Upper lobe of left lung (tissue), 4 donors: ENCODE results near the gene ZNF518B.

Experiments used
- EP300 ChIP-seq, 4 donors: sonication (generic); formaldehyde crosslinking; IDR thresholded peaks; one replicate each; pipeline ENCODE4 v1.5.1; 2017; ENCODE audit warnings: antibody characterized with exemption in 4 of 4, control low read depth in 2 of 4
- POLR2A ChIP-seq, 4 donors: fragments of 450-650 bp; IDR thresholded peaks; one replicate each; pipeline ENCODE4 v1.5.1; 2016 to 2017; ENCODE audit warnings: antibody characterized with exemption in 4 of 4, mild to moderate bottlenecking in 2 of 4
- TF ChIP-seq, protein P1 (sequence below), 6 experiments: fragments of 450-650 bp in 4 of 6; fragments of 200-600 bp in 2 of 6; sonication (generic) in 2 of 6; IDR thresholded peaks; one replicate each; pipeline ENCODE4 v1.5.1; 2016 to 2019; ENCODE audit warnings: antibody characterized with exemption in 6 of 6

DNA sequence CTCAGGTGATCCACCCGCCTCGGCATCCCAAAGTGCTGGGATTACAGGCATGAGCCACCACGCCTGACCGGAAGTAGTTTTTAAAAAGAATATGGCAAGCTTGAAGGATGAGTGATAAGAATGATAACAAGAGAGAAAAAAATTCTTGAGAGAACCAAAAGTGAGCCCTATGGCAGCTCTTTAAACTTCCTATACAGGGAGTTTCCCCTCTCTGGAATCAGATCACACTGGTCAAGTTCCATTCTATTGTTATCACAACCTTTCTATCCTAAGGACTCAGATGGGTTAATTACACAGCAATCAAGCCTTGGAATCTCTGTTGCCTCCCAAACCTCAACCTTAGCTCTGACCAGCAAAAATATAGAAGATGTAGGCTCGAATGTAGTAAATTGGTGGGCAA, 33.8 kb upstream of the ZNF518B start:
- TF ChIP-seq POLR2A (IDR thresholded peaks at IDR 0.05) (no peak), EP300 (IDR thresholded peaks at IDR 0.05) (no peak)
- TF ChIP-seq, protein P1, sequence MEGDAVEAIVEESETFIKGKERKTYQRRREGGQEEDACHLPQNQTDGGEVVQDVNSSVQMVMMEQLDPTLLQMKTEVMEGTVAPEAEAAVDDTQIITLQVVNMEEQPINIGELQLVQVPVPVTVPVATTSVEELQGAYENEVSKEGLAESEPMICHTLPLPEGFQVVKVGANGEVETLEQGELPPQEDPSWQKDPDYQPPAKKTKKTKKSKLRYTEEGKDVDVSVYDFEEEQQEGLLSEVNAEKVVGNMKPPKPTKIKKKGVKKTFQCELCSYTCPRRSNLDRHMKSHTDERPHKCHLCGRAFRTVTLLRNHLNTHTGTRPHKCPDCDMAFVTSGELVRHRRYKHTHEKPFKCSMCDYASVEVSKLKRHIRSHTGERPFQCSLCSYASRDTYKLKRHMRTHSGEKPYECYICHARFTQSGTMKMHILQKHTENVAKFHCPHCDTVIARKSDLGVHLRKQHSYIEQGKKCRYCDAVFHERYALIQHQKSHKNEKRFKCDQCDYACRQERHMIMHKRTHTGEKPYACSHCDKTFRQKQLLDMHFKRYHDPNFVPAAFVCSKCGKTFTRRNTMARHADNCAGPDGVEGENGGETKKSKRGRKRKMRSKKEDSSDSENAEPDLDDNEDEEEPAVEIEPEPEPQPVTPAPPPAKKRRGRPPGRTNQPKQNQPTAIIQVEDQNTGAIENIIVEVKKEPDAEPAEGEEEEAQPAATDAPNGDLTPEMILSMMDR (IDR thresholded peaks at IDR 0.05): no peak
